HG02973 (cell line): ENCODE data around the gene TPM1.

Source experiments
- ATAC-seq: cut with Tn5 transposase; IDR thresholded peaks from one replicate; pipeline ENCODE4 v1.9.1; 2021; ENCODE audit warnings: moderate library complexity; ENCODE audit not compliant: unreplicated experiment

TPM1 gene

DNA sequence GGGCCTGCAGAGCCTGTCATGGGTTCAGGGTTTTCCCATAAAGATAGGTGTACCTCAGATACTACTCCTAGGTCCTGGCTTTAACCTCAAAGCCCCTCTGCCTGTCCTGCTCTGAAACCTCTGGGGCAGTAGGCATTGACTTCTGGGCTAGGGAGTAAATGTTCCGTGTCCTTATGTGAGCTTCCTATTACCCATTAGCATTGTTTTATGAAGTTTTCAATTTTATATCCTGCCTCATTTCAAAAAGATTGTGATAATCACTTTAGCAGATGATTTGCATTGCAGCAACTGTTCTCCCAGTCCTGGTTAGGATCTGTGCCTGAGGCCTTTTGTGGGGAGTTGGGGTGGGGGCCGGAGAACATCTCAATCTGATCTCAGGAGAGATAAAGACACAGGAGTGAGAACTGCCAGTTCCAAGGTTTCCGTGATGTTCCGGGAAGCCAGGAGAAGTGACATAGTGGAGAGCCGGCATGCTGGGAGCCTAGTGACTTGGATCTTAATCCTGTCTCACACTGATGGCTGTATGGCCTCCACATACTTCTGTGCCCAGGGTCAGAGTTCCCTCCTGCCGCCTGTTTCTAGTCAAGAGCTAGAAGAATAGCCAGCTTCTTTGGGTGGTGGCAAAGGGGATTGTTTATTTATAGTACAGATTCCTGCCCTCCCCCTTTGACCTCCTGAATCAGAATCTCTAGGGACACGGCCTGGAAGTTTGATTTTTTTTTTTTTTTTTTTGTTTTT, 10.6 kb downstream of the TPM1 start:
- ATAC-seq: no peak

DNA sequence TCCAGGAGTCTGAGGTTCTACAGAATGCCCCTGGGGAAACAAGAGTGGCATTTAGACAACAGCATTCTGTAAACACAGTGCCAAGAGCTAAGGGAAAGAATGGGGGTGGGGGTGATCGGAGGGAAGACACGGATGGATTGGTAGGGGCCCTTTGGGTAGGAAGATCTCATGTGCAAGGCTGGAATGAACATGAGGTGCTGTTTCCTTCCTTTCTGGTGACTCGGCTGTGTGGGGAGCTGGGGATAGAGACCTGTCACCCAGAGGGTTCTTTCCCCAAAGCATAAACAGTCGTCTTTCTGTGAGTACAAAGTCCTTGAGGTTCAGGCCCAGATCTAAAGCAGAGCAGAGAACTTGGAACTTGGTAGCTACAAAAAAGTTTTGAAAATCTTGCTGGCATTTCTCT, 11.7 kb downstream of the TPM1 start:
- ATAC-seq: no peak

DNA sequence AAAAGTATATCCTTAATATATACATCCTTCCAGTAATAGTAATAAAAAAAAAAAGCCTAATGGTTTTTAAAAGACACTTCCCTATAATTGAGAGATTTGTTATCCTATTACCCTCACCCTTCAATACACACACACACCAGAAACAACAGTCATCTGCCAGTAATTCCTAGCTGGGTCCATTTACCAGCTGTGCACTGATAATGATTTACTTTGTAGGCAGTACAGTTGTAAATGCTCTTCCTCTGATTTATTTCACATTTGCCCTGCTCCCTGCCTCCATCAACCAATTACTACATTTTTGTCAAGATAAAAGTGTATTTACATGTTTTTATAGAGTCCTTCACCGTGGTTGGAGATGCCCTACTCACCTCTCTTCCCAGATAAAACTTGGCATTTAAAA, 12.4 kb downstream of the TPM1 start:
- no peak for ATAC-seq

DNA sequence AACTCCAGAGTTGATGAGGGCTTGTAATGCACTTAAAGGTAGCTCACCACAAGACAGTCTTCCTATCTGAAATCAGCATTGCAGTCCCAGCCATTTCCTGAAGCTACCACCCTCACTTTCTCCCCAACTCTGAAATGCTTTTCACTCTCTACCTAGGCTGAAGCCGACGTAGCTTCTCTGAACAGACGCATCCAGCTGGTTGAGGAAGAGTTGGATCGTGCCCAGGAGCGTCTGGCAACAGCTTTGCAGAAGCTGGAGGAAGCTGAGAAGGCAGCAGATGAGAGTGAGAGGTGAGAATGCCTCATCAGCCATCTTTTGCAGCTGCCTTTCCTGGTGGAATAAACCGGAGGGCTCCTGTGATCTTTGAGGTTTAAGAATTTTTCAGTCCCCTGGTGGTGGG, 14.3 kb downstream of the TPM1 start:
- ATAC-seq: no peak

DNA sequence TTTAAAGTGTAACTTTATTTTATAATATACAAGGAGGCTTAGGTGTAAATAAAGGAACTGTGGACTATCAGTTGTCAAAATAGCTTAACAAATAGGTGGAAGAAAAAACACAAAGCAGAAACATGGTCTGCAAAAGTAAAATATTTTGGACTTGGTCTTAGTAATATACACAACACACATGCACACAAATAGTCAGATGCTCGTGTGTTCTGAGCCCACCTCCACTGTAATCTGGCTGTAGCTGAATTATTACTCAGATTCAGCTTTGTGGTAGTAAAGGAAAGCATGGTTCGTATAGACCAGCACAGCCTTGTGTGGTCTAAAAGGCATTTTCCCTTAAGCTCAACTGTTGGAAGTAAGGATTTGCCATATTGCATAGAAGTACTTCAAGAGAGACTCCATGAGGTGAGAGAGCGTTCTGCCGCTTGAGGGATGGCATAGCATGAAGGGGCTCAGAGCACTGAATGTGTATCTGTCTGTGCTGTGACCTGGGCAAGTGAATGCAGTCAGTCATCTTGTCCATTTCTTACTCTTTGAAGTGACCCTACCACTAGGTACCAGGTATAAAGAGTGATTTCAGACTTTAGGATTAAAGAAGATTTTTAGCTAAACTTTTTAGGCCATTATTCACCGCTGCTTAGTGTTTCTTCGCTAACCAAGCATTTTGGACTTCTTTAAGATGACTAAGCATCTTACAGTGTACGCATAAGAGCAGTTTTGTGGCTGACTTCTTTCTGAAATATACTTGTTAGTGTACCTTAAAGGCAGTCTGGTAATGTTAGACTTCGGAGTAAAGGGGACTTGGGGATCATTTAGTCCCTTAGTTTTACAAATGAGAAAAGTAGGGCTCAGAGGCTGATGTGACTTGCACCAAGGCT, 15.2 kb downstream of the TPM1 start:
- ATAC-seq: no peak

DNA sequence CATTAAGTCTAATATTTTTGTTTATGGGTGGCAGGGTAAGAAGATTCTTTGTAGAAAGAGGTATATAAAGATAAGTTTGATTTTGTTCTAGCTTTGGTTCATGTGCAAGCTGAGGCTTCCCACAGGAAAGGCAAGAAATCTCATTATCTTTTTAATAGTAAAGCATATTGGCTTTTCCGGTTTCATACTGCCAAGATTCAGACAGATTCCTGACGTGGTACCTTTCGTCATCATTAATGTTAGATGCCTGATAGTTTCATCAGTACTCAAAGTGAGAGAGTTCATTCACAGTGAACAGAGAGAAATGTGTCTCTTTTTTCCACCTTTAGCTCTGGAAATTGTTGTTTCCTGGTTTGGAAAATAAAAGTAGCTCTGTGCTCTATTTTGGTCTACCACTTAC, 16.5 kb downstream of the TPM1 start:
- no peak for ATAC-seq

DNA sequence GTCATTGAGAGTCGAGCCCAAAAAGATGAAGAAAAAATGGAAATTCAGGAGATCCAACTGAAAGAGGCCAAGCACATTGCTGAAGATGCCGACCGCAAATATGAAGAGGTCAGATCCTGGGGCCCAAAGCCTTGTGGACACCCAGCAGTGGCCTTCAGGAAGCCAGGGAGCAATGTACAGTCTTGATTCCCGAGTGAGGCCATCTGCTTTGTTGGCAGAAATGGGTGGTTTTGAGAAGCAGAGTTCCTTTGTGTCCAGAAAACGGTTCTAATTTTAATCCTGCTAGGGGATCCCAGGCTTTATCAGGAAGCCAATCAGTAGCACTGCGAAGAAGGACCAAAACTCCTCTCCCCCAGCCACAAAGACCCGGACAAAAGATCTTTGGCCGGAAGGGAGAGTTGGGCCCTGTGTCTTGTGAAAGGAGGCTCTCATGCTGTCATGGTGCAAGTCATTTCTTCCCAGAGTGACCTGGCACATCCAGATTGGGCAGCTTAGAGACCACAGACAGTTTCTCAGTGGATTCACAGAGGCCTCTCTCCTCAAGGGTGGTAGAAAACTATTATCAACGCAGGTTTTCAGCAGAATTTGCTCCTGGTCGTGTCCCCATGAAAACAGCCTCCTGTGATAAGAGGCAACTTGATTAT, 17.1 kb downstream of the TPM1 start:
- ATAC-seq: no peak

DNA sequence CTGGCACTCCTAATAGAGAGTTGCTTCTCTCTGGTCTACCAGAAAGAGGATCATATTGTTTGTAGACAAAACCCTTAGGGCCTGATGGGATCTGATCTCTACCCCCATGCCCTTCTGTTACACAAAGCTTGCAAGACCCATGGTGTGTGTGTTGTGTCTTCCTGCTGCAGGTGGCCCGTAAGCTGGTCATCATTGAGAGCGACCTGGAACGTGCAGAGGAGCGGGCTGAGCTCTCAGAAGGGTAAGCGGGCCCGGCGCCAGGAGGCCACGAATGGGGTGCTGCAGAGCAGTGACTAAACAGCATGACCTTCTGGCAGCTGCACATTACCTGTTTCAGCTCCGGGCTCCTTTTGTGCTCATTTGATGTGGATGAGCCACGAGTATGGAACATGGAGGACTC, 18.2 kb downstream of the TPM1 start:
- no peak for ATAC-seq

DNA sequence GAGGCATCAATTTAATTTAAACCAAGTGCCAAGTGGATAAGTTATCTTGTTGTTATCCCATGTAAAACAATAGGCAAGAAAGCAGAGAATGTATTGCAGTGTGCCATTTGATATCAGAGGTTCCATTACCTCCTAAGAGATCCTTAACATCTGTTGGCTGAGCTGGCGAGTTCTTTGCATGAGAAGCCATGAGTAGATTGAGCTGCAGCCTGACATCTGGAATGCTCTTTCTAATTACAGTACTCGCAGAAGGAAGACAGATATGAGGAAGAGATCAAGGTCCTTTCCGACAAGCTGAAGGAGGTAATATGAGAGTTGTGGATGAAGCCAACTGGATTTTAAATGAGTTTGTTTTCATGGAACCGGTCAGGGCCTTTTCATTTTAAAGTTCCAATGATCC, 19.4 kb downstream of the TPM1 start:
- no peak for ATAC-seq

DNA sequence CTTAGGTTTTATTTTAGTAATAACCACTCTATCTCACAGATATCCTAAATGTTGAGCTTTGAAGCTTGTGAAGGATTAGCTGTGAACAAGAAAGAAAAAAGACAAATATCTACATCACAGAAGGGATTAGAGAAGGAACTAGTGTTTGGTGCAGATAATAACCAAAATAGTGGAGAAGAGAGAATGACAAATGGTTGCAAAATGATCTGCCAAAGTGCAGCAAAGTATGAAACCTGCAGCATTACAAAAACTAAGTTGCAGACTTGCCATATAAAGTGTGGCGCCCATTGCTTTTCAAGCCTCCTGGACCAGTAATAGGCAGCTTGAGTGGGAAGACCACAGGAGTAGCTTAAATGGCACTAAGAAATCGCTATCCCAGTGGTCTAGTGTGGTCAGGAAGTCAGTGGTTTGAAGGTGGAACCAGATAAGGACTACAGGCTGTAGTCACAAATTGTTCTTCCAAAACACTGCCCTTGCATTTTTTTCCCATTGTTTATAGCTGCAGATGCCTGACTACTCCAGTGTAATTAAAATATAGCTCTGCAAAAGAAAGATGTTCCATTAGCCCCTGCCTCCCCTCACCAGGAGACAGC, 20.7 kb downstream of the TPM1 start:
- ATAC-seq: no peak

DNA sequence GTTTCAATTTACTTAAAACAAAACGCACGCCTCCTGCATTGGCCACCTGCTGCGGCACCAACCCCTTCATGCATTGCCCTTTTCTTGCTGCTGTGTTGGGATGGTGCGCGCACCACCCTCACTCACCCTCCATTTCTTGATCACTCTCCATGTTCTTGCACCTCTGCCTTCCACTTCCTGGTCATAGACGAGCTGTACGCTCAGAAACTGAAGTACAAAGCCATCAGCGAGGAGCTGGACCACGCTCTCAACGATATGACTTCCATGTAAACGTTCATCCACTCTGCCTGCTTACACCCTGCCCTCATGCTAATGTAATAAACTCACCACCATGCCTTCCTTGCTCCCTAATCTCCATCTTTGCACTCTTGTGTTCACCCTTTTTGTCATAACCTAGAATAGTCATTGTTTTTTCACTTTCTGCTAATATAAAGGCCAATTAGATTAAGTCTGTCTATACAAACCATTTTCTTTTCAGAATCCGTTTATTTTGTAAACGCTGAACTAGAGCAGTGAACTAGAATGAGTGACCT, 21.4 kb downstream of the TPM1 start:
- no peak for ATAC-seq

DNA sequence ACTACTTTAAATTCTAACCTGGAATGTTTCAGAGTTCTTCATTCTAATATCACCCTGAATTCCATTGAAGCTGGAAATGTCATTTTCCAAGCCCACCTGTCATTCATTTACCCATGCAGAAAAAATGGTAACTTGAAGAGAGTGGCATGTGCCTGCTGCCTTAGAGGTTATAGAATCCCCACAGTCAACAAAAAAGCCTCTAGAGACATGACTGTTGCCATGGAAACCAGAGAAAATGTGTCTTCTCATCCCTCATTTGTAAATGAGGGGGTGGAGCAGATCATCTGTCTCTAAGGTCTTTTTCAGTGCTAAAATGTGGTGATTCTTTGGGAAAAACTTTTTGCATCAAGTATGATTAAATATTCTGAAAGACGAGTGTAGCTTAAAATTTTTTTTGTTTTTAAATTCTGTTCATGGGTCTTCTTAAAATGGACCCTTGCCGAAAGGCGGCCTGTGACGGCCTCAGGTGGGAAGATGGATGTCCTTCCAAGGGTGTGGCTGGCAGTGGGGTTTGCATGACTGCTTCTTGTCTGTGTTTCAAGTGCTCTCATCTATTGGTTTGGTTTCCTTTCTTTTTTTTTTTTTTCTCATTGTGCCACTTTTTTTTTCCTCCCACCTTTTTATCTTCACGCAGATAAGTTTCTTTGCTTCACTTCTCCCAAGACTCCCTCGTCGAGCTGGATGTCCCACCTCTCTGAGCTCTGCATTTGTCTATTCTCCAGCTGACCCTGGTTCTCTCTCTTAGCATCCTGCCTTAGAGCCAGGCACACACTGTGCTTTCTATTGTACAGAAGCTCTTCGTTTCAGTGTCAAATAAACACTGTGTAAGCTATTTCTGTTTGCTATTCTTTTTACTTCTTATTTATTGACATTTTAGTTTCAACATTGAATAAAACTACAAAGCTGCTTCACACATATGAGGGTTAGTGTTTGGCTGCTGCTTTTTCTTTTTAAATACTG, 23.0 kb downstream of the TPM1 start:
- ATAC-seq: no peak

DNA sequence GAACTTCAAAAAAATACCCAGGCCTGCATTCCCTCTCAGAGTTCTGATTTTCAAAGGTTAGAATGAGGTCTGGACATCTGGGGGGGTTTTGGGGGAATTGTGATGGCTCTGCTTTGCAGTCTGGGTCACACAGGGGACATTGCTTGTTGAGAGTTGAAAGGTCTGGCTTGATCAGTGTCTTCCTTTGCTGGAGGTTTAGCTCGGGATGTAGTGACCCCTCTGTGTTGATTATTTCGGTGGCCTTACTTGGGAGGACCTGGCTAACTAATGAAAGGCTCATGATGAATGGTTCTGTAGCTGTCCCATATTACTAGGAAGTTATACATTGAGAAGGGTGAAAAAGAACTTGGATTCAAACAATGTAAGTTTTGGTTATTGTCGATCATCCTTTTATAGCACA, 23.7 kb downstream of the TPM1 start:
- no peak for ATAC-seq

DNA sequence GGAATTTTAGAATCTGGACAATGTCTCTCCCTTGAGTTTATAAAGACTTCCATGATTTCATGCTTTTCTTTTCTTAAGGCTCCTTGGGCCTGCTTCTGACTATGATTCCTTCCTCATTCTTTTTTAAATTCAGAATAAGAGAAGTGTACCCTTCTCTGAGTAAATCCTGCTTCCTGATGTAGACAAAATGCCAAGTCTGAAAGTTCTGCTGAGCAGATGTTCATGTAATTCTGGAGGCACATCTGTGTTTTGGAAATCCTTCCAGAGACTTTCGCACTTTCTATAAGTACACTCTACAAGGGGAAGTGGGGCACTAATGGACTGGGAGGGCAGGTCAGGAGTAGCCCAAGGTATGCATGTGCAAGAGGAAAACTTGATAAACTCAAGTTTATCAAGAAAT, 24.8 kb downstream of the TPM1 start:
- ATAC-seq: no peak

DNA sequence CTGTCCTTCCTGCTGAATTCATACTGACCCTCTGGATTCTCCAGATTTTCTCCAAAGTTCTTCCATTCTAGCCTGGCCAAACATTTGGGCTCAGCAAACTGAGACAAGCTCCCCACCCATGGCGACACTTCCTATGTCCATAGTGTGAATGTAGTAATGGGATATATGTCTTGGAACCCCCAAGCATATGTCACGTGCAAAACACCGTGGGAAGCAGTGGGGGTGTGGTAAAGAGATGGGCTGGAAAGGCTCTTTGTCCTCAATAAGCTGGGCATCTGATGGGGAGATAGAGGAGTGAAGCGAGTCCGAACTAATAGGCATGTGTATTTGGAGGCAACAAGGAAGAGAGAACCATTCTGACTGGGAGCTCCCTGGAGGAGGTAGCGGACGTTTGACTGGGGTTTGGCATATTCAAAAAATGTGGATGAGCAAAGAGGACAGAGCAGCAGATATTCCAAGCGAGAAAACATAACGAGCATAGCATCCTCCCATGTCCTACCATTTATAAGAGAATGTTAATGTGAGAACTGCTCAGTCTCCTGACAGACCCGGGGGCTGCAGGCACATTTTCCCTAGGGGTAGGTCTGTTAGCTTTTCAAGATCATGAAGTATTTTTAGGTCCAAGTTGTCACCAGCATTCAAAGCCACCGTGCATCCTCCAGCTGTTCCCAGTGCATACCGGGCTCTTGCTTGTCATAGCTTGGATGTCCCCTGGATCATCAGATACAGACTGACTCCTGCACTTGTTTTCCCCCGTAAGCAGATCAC, 25.6 kb downstream of the TPM1 start:
- no peak for ATAC-seq

DNA sequence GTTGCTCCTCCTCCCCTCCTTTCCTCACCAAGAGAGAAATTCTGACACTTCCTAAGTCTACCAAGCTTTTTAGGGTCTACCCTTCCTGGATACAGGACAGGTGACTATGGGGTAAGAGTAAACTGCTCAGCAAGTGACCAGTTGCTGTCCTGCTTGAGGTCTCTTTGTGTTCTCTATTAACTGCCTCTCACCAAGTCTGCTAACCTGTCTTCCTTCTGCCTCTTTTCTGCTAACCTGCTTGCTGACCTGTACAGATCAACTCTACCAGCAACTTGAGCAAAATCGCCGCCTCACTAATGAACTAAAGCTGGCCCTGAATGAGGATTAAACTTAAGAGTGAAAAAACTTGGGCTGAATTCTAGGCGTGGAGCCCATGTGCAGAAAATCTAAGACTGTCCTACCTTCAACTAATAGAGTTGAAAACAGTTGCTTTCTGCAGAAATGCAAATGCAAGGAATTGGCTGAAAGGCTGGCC, 27.1 kb downstream of the TPM1 start:
- ATAC-seq: no peak

DNA sequence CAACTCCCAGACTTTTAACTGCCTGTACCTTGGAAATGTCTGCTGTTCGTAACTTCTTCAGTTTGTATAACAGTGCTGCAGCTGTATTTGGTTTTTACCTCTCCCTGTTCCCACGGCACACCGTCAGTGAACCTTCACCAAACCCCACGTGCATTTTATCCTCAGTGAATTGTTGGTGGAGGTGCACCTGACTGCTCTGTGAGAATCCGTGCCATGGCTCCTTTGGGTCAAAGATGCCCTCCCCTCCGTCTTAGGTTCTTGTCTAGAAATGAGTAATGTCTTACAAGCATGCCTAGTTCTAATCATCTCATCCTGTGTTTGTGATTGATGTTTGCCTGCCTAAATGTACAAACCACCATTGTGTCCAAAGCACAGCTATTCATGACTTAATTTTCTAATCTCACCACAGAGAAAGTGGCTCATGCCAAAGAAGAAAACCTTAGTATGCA, 28.2 kb downstream of the TPM1 start:
- ATAC-seq: no peak

DNA sequence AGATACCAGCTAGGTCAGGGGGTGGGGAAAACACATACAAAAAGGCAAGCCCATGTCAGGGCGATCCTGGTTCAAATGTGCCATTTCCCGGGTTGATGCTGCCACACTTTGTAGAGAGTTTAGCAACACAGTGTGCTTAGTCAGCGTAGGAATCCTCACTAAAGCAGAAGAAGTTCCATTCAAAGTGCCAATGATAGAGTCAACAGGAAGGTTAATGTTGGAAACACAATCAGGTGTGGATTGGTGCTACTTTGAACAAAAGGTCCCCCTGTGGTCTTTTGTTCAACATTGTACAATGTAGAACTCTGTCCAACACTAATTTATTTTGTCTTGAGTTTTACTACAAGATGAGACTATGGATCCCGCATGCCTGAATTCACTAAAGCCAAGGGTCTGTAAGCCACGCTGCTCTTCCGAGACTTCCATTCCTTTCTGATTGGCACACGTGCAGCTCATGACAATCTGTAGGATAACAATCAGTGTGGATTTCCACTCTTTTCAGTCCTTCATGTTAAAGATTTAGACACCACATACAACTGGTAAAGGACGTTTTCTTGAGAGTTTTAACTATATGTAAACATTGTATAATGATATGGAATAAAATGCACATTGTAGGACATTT, 28.9 kb downstream of the TPM1 start:
- ATAC-seq: no peak
